ENCODE data around the gene TENM4.
"Not testable (repeated sequence)": the region's sequence is repeated elsewhere in the genome, so short reads cannot be mapped to it uniquely, and the experiment has no call there.

TENM4 gene

GRCh38 chr11:78868563-78868962, 572.3 kb downstream of the TENM4 start:
- DNase-seq: no peak

GRCh38 chr11:78860720-78861422, 580.0 kb downstream of the TENM4 start:
- DNase-seq: no peak

GRCh38 chr11:78857688-78858087, 583.1 kb downstream of the TENM4 start:
- DNase-seq: no peak

GRCh38 chr11:78856211-78856610, 584.6 kb downstream of the TENM4 start:
- DNase-seq: no peak

GRCh38 chr11:78855116-78855515, 585.7 kb downstream of the TENM4 start:
- no peak for DNase-seq

GRCh38 chr11:78853521-78853920, 587.3 kb downstream of the TENM4 start:
- DNase-seq: no peak

- no peak for DNase-seq
These were observed 588.8 kb downstream of the TENM4 start for GRCh38 chr11:78851878-78852586.

- no peak for DNase-seq
These were observed 590.8 kb downstream of the TENM4 start for GRCh38 chr11:78850078-78850477.

- no peak for DNase-seq
These were observed 594.6 kb downstream of the TENM4 start for GRCh38 chr11:78846269-78846668.

GRCh38 chr11:78845496-78845895, 595.3 kb downstream of the TENM4 start:
- DNase-seq: no peak

- no peak for DNase-seq
These were observed 599.3 kb downstream of the TENM4 start for GRCh38 chr11:78841456-78842060.

GRCh38 chr11:78840623-78841022, 600.2 kb downstream of the TENM4 start:
- DNase-seq: no peak

- DNase-seq: no peak
These were observed 600.6 kb downstream of the TENM4 start for GRCh38 chr11:78840200-78840599.

GRCh38 chr11:78838417-78838816, 602.4 kb downstream of the TENM4 start:
- DNase-seq: no peak

- no peak for DNase-seq
These were observed 605.2 kb downstream of the TENM4 start for GRCh38 chr11:78835646-78836045.

- no peak for DNase-seq
These were observed 605.9 kb downstream of the TENM4 start for GRCh38 chr11:78834886-78835285.

GRCh38 chr11:78833237-78833636, 607.6 kb downstream of the TENM4 start:
- DNase-seq: no peak

GRCh38 chr11:78832226-78832947, 608.4 kb downstream of the TENM4 start:
- no peak for DNase-seq

GRCh38 chr11:78831571-78831970, 609.3 kb downstream of the TENM4 start:
- no peak for DNase-seq

- DNase-seq: no peak
These were observed 610.5 kb downstream of the TENM4 start for GRCh38 chr11:78830277-78830819.

- DNase-seq: no peak
These were observed 611.7 kb downstream of the TENM4 start for GRCh38 chr11:78829146-78829545.

- DNase-seq: no peak
These were observed 612.2 kb downstream of the TENM4 start for GRCh38 chr11:78828676-78829075.

GRCh38 chr11:78827291-78827690, 613.5 kb downstream of the TENM4 start:
- DNase-seq: not testable (repeated sequence)
